ENCODE measurements around the gene RYR2.

DNA sequence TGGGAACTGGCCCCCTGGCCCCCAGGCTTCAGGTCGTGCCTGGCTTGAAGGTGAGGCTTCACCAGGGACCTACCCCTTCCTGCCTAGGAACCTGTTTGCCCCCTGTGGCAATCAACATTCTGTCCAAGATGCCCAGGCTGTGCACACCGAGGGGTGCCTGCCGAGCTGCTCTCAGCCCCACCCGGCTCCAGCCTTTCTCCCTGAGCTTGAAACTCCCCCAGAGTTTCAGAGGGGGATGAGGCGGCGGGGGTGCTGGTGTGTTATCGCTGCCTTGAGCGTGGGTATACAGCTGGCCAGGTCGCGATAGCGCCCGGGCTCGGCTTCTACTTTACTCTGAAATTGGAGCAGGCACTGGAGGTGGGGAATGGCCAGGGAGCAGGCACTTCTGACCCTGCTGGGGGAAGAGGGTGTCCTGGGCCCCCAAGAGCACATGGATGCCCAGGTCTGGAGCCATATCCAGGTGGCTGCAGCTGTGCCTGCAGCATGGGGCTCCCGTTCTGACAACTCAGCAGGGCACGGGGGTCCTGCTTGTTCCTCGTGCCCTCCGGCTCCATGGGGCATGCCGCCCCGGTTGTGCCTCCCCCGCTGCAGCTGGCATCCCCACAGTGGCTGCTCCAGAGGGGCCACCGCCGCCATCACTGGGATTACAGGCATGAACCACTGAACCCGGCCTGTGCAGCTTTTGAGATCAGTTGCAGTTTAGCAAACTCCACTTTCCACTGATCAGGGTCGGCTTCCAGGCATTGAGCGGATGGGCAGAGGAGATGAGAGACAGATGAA, 29.8 kb downstream of the RYR2 start:
- TF ChIP-seq CTCF (IDR thresholded peaks at IDR 0.05), result no peak
- no peak for TF ChIP-seq POLR2A (IDR thresholded peaks at IDR 0.05)

Data from esophagus squamous epithelium (tissue), 4 donors.